Measurements from ENCODE around the gene NSUN2.

The NSUN2 gene

DNA sequence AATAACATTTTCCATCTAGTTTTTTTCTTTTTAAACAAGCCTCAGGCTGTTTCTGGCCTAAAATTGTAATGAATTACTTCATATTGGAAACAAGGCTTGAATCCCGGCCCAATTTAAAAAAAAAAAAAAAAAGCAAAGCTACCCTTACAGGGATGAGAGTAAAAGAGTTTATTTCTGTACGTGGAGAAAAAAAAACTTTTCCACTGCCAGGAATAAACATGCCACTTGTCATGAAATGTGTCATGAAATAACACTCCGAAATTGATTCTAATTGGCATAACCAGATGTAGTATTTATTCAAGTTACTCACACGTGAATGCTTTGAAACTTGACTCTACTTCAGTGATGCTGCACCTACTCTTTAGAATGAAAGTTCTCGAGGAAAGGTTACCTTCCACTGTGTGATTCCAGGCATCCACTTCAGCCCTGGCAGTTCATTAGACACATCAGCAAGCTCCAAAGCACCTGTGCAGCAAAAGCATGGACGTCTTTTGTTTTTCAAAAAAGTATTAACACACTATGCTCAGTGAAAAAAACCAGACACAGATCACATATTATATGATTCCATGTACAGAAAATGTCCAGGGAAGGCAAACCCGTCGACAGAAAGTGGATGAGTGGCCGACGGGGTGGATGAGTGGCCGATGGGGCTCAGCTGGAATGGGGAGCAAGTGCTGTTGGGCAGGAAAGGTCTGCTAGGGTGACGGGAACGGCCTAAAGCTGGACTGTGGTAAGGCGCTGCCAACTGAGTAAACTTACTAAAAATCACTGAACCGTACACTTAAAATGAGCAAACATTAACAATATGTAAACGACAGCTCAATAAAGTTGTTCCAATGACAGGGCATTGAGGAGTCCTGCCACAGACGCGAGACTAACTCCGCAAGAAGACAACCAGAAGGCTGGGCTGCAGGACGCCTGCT lies 21.2 kb downstream of the NSUN2 start:
- H3K4me3 ChIP-seq (ENCODE audit: low read length): no peak overlapping the region
- peaks cover 26% of the 10 kb centered on the region; the same call in 1 of the 2 replicates for H3K79me2 ChIP-seq (ENCODE audit: low read length)
- no peak overlapping the region for H3K9ac ChIP-seq (ENCODE audit: low read length)
- no peak overlapping the region for H3K4me2 ChIP-seq (ENCODE audit: low read length)
- no peak overlapping the region for H2AFZ ChIP-seq (ENCODE audit: low read depth, low read length)
- no peaks in the 10 kb centered on the region for H4K20me1 ChIP-seq (ENCODE audit: insufficient read depth, low read length)
- H3K27me3 ChIP-seq (ENCODE audit: low read depth, low read length): no peaks in the 10 kb centered on the region
- H3K27ac ChIP-seq (ENCODE audit: low read length): no peak overlapping the region
- no peaks in the 10 kb centered on the region for H3K9me3 ChIP-seq (ENCODE audit: insufficient read depth, low read length)
- TF ChIP-seq EZH2phosphoT487 (IDR thresholded peaks at IDR 0.05; ENCODE audit: low read depth): no peak
- TF ChIP-seq, protein P1, sequence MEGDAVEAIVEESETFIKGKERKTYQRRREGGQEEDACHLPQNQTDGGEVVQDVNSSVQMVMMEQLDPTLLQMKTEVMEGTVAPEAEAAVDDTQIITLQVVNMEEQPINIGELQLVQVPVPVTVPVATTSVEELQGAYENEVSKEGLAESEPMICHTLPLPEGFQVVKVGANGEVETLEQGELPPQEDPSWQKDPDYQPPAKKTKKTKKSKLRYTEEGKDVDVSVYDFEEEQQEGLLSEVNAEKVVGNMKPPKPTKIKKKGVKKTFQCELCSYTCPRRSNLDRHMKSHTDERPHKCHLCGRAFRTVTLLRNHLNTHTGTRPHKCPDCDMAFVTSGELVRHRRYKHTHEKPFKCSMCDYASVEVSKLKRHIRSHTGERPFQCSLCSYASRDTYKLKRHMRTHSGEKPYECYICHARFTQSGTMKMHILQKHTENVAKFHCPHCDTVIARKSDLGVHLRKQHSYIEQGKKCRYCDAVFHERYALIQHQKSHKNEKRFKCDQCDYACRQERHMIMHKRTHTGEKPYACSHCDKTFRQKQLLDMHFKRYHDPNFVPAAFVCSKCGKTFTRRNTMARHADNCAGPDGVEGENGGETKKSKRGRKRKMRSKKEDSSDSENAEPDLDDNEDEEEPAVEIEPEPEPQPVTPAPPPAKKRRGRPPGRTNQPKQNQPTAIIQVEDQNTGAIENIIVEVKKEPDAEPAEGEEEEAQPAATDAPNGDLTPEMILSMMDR (IDR thresholded peaks at IDR 0.05; ENCODE audit: low read depth, low read length): no peak
- H3K4me1 ChIP-seq (ENCODE audit: low read length): no peaks in the 10 kb centered on the region
- H3K36me3 ChIP-seq (replicated peaks; ENCODE audit: low read depth, low read length): peaks cover 49% of the 10 kb centered on the region

DNA sequence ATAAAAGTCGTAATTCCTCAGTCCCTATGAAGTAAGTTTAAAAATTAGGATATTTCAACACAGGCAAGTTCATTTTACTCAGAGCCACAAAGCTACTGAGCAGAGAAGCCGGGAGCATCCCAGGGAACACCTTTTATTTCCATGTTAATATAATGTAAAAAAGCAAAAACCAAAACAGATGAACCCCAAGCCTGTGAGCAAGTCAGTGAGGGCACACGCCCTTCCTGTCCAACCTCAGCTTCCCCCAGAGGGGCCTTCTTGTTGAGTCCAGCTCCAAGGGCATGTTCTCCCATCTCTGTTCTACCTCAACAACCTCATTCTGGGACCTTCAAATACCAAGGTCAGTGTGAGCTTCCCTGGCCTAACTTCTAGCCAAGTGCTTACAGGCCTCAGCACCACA lies 24.8 kb downstream of the NSUN2 start:
- no peak overlapping the region for H3K4me2 ChIP-seq (ENCODE audit: low read length)
- no peaks in the 10 kb centered on the region for H4K20me1 ChIP-seq (ENCODE audit: insufficient read depth, low read length)
- no peaks in the 10 kb centered on the region for H3K9me3 ChIP-seq (ENCODE audit: insufficient read depth, low read length)

DNA sequence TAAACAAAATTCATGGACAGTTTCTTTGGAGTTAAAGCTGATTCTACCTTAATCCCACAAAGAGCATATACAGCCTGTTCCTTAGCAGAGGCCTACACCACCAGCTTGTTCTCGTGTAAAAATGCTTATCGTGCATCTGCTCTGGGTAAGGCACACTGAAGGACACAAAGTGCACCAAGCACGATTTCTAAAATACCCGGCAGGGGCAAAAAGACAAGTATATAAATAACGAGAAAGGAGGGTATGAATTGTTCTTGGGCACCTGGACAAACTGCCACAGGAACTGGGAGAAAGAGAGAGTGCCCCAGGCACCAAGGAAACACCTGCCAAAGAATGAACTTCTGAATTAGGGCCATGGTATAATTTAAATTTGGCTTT lies 25.3 kb downstream of the NSUN2 start:
- no peak overlapping the region for H3K4me2 ChIP-seq (ENCODE audit: low read length)
- H3K4me3 ChIP-seq (ENCODE audit: low read length): no peak overlapping the region
- no peak overlapping the region for H2AFZ ChIP-seq (ENCODE audit: low read depth, low read length)
- H3K79me2 ChIP-seq (ENCODE audit: low read length): no peaks in the 10 kb centered on the region
- H3K27me3 ChIP-seq (ENCODE audit: low read depth, low read length): no peaks in the 10 kb centered on the region
- H3K27ac ChIP-seq (ENCODE audit: low read length): no peak overlapping the region
- H3K9ac ChIP-seq (ENCODE audit: low read length): no peak overlapping the region
- no peak for TF ChIP-seq EZH2phosphoT487 (IDR thresholded peaks at IDR 0.05; ENCODE audit: low read depth)
- TF ChIP-seq, protein P1 (IDR thresholded peaks at IDR 0.05; ENCODE audit: low read depth, low read length): no peak
- no peaks in the 10 kb centered on the region for H3K9me3 ChIP-seq (ENCODE audit: insufficient read depth, low read length)
- no peaks in the 10 kb centered on the region for H4K20me1 ChIP-seq (ENCODE audit: insufficient read depth, low read length)
- H3K36me3 ChIP-seq (replicated peaks; ENCODE audit: low read depth, low read length): peaks cover 34% of the 10 kb centered on the region
- H3K4me1 ChIP-seq (ENCODE audit: low read length): no peaks in the 10 kb centered on the region

More for the DNA sequence above, 24.8 kb downstream of the NSUN2 start:
- Histone ChIP-seq H3K27ac (ENCODE audit: low read length) (no peak overlapping the region), H3K9ac (ENCODE audit: low read length) (no peak overlapping the region), H3K36me3 (replicated peaks; ENCODE audit: low read depth, low read length) (peaks cover 31% of the 10 kb centered on the region), H3K79me2 (ENCODE audit: low read length) (no peaks in the 10 kb centered on the region), H3K27me3 (ENCODE audit: low read depth, low read length) (no peaks in the 10 kb centered on the region), H3K4me3 (ENCODE audit: low read length) (no peak overlapping the region), H2AFZ (ENCODE audit: low read depth, low read length) (no peak overlapping the region), H3K4me1 (ENCODE audit: low read length) (no peaks in the 10 kb centered on the region)
- TF ChIP-seq EZH2phosphoT487 (IDR thresholded peaks at IDR 0.05; ENCODE audit: low read depth): no peak
- TF ChIP-seq, protein P1 (IDR thresholded peaks at IDR 0.05; ENCODE audit: low read depth, low read length): no peak

DNA sequence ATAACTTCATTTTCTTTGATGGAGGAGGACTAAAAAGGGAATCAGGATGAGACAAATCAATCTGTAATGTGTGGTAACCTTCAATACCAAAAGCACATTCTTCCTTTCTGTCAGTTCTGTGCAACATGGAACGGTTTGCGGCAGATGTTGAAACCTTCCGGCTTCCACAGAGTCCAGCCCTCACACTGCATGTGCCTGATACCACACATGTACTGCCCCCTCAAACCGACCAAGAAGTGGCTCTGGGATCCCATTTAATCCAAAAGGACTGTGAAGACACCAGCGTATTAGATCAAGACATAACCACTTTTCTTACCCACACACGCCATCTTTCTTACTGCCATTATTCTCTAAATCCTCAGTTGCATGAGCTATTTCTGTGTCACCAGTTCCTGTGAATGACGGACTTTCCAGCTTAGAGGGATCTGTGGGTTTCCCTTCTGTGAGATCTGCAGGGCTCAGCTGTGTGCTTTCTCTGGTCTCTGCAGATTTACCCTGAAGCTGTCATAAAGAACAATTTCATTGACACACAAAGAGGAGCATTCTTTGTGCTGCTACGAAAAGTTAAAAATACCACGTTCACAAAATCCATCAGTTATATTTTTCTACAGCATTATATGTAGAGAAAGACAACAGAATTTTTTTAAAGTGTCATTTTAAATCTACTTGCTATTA lies 25.8 kb downstream of the NSUN2 start:
- H3K4me3 ChIP-seq (ENCODE audit: low read length): no peak overlapping the region
- no peaks in the 10 kb centered on the region for H3K9me3 ChIP-seq (ENCODE audit: insufficient read depth, low read length)
- no peak overlapping the region for H3K4me2 ChIP-seq (ENCODE audit: low read length)
- no peak overlapping the region for H3K27ac ChIP-seq (ENCODE audit: low read length)
- H3K4me1 ChIP-seq (ENCODE audit: low read length): no peaks in the 10 kb centered on the region
- TF ChIP-seq EZH2phosphoT487 (IDR thresholded peaks at IDR 0.05; ENCODE audit: low read depth): no peak
- TF ChIP-seq, protein P1 (IDR thresholded peaks at IDR 0.05; ENCODE audit: low read depth, low read length): no peak
- H3K79me2 ChIP-seq (ENCODE audit: low read length): no peaks in the 10 kb centered on the region
- no peak overlapping the region for H2AFZ ChIP-seq (ENCODE audit: low read depth, low read length)
- H3K27me3 ChIP-seq (ENCODE audit: low read depth, low read length): no peaks in the 10 kb centered on the region
- H3K9ac ChIP-seq (ENCODE audit: low read length): no peak overlapping the region
- peaks cover 35% of the 10 kb centered on the region for H3K36me3 ChIP-seq (replicated peaks; ENCODE audit: low read depth, low read length)
- H4K20me1 ChIP-seq (ENCODE audit: insufficient read depth, low read length): no peaks in the 10 kb centered on the region

All from OCI-LY3 (cell line).